Adrenal gland (tissue), 12 donors: ENCODE measurements around the gene ANKRD33. TPM values are rescaled to one million over a fixed set of nuclear protein-coding genes. Genes with fewer than 3 reads are reported as not detected.
A peak's percentile ranks its signal among the peaks of the same experiment; 100 is the strongest.

Source experiments
- DNase-seq, 7 donors: peaks; one replicate each; pipeline ENCODE4 v3.0.0-alpha.2; 2019 to 2020
- H3K27ac ChIP-seq, 5 donors: fragments of 200-600 bp; sonication (generic) in 4 of 5; 1 replicate in 3 of 5; 2 replicates in 2 of 5; pipeline versions ENCODE4 v1.5.1 to v1.8.0; 2016 to 2020; ENCODE audit warnings: mild to moderate bottlenecking in 1 of 5
- H3K27me3 ChIP-seq: fragments of 200-600 bp; 2 replicates; pipeline ENCODE4 v1.8.0; 2021
- H3K36me3 ChIP-seq, 2 donors: fragments of 200-600 bp; replicated peaks in 1 of 2; 1 replicate in 1 of 2; 2 replicates in 1 of 2; pipeline versions ENCODE4 v1.5.1 to v1.8.0; 2018 to 2022
- H3K4me1 ChIP-seq, 2 donors: fragments of 200-600 bp; replicated peaks in 1 of 2; 1 replicate in 1 of 2; 2 replicates in 1 of 2; pipeline versions ENCODE4 v1.5.1 to v1.8.0; 2018 to 2021
- H3K4me3 ChIP-seq, 4 donors: fragments of 200-600 bp; sonication (generic) in 3 of 4; one replicate each; pipeline ENCODE4 v1.5.1; 2016 to 2018
- H3K9me3 ChIP-seq, 3 donors: fragments of 200-600 bp; sonication (generic) in 1 of 3; replicated peaks in 1 of 3; 1 replicate in 2 of 3; 2 replicates in 1 of 3; pipeline versions ENCODE4 v1.5.1 to v1.8.0; 2016 to 2021
- POLR2A ChIP-seq, 2 donors: fragments of 450-650 bp; IDR thresholded peaks; one replicate each; pipeline ENCODE4 v1.6.1; 2017; ENCODE audit warnings: antibody characterized with exemption in 2 of 2, mild to moderate bottlenecking in 2 of 2, moderate library complexity in 1 of 2
- WGBS, 4 donors: extraction: QIAGEN DNeasy Blood & Tissue Kit in 2 of 4; methylation state at CpG; one replicate each; pipeline versions ENCODE4 v1.1.5 to v1.1.7; 2013 to 2017; 5-methylcytosine and 5-hydroxymethylcytosine counted together
- intact Hi-C, 2 donors: fragments of 100-400 bp; cut with DNase I; formaldehyde crosslinking; loops; one replicate each; pipeline versions ENCODE4 v1.14.1 to v1.15.0; 2022 to 2023
- polyA plus RNA-seq, 3 donors: library from polyadenylated mRNA; stranded (reverse); fragments of 200-250 nt in 2 of 3; fragments of 350-450 nt in 1 of 3; fragmentation: Illumina TruSeq in 1 of 3; extraction: RNeasy Lipid Tissue Mini Kit (QIAGEN cat#74804) in 1 of 3; gene quantifications; one replicate each; pipeline ENCODE4 v1.2.3, GENCODE V29; 2013 to 2014
- total RNA-seq, 9 donors: library from RNA; depleted of rRNA in 4 of 9; stranded (reverse); fragments of >200 nt in 4 of 9; fragments of 120-200 nt in 1 of 9; fragmentation: NEBNext Ultra II Directional in 1 of 9; extraction: Animal tissue kit (Norgen Biotek cat#: 25700) in 1 of 9; gene quantifications; one replicate each; pipeline versions ENCODE4 v1.1.0 to v1.2.4, GENCODE V29; 2013 to 2023
- TF ChIP-seq, protein P1 (sequence below), 6 experiments: fragments of 450-650 bp in 4 of 6; fragments of 200-600 bp in 2 of 6; sonication (generic) in 1 of 6; IDR thresholded peaks; 1 replicate in 5 of 6; 2 replicates in 1 of 6; pipeline versions ENCODE4 v1.5.1 to v1.8.0; 2016 to 2021; ENCODE audit warnings: antibody characterized with exemption in 6 of 6, mild to moderate bottlenecking in 2 of 6, moderate library complexity in 1 of 6
- donor health status: healthy with polysubstance abuse.
- donor health status: Bipolar disorder and iron deficiency.
- donor health status: DM: yes; HTN: yes; CAD: no.
- donor health status: DM: no; HTN: no; CAD: no.
- donor health status: DM: no; HTN: no; CAD: no.
- donor health status: DM: yes; HTN: yes; CAD: no.

Gene ANKRD33
- total and polyA plus RNA-seq, 12 donors = 0.06 to 0.41 (median 0.24) TPM; not detected in 9

DNA sequence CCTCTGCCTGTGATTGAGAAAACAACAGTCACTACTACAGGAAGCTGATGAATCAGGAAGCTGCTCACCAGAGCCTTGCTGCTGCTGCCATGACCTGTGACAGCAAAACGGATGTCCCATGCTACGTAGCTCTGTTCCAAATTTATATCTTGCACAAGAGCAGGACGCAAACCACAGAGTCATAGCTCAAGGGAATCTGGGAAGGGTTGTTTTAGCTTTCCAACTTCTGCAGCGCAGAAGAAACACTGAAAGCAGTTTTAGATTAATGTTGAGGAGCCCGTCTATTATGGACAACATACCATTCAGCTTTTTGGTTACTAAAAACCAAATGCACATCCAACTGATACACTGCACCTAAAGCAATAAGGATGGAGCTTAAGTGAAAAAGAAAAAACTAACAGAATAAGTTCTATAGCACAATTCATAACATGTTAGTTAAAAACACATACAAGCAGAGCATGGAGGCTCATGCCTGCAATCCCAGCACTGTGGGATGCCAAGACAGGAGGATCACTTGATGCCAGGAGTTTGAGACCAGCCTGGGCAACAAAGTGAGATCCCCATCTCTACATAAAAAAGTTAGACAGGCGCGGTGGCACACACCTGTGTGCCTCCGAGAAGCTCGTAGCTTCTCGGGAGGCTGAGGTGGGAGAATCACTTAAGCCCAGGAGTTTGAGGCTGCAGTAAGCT, 1.7 kb upstream of the ANKRD33 start:
- no peaks in the 10 kb centered on the region for H3K27me3 ChIP-seq
- intact Hi-C loops = no loop called here
- peaks cover 0 to 10% of the 10 kb centered on the region in 2 donors for H3K4me1 ChIP-seq
- 49 to 56% (median 56%) methylated on average over 10 of the region's 10 CpGs for WGBS, 4 donors
- H3K36me3 ChIP-seq = no peaks in the 10 kb centered on the region
- H3K27ac ChIP-seq = peak overlapping the region in 4 of 5 donors; percentile 30 to 66 (median 50)
- TF ChIP-seq, protein P1, sequence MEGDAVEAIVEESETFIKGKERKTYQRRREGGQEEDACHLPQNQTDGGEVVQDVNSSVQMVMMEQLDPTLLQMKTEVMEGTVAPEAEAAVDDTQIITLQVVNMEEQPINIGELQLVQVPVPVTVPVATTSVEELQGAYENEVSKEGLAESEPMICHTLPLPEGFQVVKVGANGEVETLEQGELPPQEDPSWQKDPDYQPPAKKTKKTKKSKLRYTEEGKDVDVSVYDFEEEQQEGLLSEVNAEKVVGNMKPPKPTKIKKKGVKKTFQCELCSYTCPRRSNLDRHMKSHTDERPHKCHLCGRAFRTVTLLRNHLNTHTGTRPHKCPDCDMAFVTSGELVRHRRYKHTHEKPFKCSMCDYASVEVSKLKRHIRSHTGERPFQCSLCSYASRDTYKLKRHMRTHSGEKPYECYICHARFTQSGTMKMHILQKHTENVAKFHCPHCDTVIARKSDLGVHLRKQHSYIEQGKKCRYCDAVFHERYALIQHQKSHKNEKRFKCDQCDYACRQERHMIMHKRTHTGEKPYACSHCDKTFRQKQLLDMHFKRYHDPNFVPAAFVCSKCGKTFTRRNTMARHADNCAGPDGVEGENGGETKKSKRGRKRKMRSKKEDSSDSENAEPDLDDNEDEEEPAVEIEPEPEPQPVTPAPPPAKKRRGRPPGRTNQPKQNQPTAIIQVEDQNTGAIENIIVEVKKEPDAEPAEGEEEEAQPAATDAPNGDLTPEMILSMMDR (IDR thresholded peaks at IDR 0.05) = no peak
- no peak for TF ChIP-seq POLR2A (IDR thresholded peaks at IDR 0.05)
- no peak overlapping the region for H3K4me3 ChIP-seq
- H3K9me3 ChIP-seq = no peaks in the 10 kb centered on the region
- DNase-seq = peak; percentile 58 to 93 (median 85)

DNA sequence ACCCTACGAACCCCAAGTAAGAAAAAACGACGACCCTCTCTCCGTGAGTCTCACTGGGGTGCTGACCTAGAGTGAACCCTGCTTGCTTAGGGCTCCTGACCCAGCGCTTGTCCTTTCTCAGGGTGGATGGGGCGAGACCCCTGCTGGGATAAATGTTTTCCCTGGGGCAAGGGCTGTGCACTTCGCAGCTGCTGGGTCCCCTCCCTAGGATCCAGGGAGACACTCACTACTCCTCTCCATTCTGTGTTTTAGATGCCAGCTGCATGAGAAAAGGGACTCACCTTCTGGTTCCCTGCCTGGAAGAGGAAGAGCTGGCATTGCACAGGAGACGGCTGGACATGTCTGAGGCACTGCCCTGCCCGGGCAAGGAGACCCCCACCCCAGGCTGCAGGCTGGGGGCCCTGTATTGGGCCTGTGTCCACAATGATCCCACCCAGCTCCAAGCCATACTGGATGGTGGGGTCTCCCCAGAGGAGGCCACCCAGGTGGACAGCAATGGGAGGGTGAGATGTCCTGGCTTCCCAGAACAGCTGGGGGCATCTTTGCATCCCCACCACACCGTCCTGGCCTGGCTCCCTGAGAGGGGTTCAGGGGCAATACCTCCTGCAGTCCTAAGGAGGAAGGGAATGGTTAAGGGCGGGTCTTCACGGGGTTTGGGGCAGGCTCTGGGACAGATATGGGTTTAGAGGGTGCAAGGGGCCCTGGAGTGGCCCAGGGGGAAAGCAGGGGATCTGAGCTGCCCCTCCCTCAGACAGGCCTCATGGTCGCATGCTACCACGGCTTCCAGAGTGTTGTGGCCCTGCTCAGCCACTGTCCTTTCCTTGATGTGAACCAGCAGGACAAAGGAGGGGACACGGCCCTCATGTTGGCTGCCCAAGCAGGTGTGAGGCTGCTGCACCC, 663 bp downstream of the ANKRD33 start:
- DNase-seq = peak in 2 of 7 donors; percentile 7 to 10
- 62 to 74% (median 69%) methylated on average over 9 to 15 of the region's 15 CpGs for WGBS, 4 donors
- Histone ChIP-seq H3K27me3 (no peaks in the 10 kb centered on the region), H3K9me3 (no peaks in the 10 kb centered on the region), H3K4me3 (no peak overlapping the region), H3K36me3 (no peaks in the 10 kb centered on the region), H3K27ac (no peak overlapping the region), H3K4me1 (peaks cover 0 to 10% of the 10 kb centered on the region in 2 donors)
- intact Hi-C loops = no loop called here
- TF ChIP-seq, protein P1 (IDR thresholded peaks at IDR 0.05) = no peak
- no peak for TF ChIP-seq POLR2A (IDR thresholded peaks at IDR 0.05)

DNA sequence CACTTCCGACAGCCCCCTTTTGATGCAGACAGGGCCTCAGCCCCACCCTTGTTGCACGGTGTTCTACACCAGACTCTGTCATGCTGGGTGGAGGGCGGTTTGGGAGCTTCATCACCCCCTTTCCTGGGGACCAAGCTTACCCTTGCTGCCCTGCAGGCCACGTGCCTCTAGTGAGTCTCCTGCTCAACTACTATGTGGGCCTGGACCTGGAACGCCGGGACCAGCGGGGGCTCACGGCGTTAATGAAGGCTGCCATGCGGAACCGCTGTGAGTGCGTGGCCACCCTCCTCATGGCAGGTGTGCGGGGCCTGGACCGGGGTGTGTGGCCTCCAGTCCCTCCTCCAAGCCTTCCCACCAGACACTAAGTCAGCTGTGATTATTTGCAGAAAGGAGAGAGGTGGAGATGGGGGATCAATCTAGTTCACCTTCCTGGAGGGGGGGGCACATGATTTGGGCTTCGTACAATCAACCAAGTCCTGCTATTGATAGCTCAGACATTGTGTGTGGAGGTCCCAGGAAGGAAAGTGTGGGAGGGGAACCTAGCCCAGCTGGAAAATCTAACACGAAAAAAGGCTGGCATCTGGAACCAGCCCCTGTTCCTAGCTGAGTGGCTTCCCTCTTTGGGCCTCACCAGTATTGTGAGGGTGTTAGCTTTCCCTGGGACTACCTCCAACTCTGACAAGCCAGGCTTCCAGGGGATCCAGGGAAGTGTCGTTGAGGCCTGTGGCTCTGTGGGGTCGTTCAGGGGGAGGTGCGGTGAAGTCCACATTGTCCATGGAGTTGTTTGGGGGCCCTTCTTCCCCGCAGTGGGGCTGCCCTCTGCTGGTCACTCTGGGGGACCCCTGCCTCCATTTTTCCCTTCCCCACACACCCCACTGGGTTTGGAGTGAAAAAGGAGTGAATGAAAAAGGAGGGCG, 1.6 kb downstream of the ANKRD33 start:
- TF ChIP-seq, protein P1 (IDR thresholded peaks at IDR 0.05) = no peak
- no peak for TF ChIP-seq POLR2A (IDR thresholded peaks at IDR 0.05)
- H3K27me3 ChIP-seq = no peaks in the 10 kb centered on the region
- DNase-seq = peak in 2 of 7 donors; percentile 4 to 6
- no peak overlapping the region for H3K27ac ChIP-seq
- H3K4me1 ChIP-seq = peaks cover 0 to 10% of the 10 kb centered on the region in 2 donors
- 84 to 94% (median 87%) methylated on average over 13 to 21 of the region's 21 CpGs for WGBS, 4 donors
- intact Hi-C loops = loop anchor here (2.0 to 10.0 kb wide), 2 partner anchors 91 to 95 kb away; no protein-coding TSS in a partner anchor
- no peaks in the 10 kb centered on the region for H3K36me3 ChIP-seq
- no peaks in the 10 kb centered on the region for H3K9me3 ChIP-seq
- H3K4me3 ChIP-seq = no peak overlapping the region
